ENCODE data around the gene DACH1.

Gene DACH1

DNA sequence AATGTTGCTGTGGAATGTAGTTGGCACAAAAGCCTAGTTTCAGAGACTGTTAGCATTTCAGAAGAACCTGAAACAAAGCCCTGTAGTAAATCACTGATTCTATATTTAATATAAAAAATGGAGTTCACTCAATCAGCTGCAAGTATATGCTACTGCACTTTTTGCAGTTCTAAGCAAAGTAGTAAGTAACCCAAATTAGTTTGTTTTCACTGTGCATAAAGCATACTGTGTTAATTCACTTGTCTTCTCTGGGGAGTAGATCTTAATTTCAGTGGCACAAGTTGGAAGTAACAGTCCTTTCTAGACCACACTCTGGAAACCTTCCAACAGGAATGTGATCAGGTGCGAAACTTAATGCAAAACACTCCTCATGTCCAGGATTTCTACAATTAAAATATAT lies 139.3 kb downstream of the DACH1 start:
- TF ChIP-seq, protein P1, sequence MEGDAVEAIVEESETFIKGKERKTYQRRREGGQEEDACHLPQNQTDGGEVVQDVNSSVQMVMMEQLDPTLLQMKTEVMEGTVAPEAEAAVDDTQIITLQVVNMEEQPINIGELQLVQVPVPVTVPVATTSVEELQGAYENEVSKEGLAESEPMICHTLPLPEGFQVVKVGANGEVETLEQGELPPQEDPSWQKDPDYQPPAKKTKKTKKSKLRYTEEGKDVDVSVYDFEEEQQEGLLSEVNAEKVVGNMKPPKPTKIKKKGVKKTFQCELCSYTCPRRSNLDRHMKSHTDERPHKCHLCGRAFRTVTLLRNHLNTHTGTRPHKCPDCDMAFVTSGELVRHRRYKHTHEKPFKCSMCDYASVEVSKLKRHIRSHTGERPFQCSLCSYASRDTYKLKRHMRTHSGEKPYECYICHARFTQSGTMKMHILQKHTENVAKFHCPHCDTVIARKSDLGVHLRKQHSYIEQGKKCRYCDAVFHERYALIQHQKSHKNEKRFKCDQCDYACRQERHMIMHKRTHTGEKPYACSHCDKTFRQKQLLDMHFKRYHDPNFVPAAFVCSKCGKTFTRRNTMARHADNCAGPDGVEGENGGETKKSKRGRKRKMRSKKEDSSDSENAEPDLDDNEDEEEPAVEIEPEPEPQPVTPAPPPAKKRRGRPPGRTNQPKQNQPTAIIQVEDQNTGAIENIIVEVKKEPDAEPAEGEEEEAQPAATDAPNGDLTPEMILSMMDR (IDR thresholded peaks at IDR 0.05; ENCODE audit: low read depth, low read length), result no peak
- TF ChIP-seq, protein P2, sequence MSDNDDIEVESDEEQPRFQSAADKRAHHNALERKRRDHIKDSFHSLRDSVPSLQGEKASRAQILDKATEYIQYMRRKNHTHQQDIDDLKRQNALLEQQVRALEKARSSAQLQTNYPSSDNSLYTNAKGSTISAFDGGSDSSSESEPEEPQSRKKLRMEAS (IDR thresholded peaks at IDR 0.05; ENCODE audit: low read depth, low read length), result no peak
- no peak for TF ChIP-seq POLR2A (IDR thresholded peaks at IDR 0.05; ENCODE audit: extremely low read depth, insufficient read length)
- TF ChIP-seq MYC (IDR thresholded peaks at IDR 0.05; ENCODE audit: low read depth, low read length), result no peak
- DNase-seq (ENCODE audit: low read depth), result no peak
- no peak overlapping the region for H3K4me3 ChIP-seq (ENCODE audit: low read depth, low read length)

DNA sequence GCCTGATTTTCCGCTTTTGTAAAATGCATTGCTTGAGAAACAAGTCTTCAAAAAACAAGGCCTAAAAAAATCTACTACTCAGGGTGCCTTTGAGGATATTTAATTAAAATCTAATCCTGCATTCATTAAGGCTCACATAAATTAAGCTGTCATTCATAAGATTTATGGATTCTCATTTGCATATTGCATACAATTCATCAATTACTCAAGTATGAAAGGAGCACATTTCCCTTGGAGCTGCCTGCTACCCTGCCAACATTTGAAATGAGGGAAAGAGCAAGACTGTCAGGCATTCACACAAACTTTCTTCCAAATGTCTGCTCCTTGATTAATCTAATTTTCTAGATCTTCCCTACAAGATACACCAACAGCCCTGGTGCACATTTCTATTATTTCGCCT lies 140.0 kb downstream of the DACH1 start:
- TF ChIP-seq, protein P2 (IDR thresholded peaks at IDR 0.05; ENCODE audit: low read depth, low read length), result no peak
- TF ChIP-seq, protein P1 (IDR thresholded peaks at IDR 0.05; ENCODE audit: low read depth, low read length), result no peak
- TF ChIP-seq MYC (IDR thresholded peaks at IDR 0.05; ENCODE audit: low read depth, low read length) (no peak), POLR2A (IDR thresholded peaks at IDR 0.05; ENCODE audit: extremely low read depth, insufficient read length) (no peak)
- H3K4me3 ChIP-seq (ENCODE audit: low read depth, low read length), result no peak overlapping the region
- DNase-seq (ENCODE audit: low read depth), result no peak

DNA sequence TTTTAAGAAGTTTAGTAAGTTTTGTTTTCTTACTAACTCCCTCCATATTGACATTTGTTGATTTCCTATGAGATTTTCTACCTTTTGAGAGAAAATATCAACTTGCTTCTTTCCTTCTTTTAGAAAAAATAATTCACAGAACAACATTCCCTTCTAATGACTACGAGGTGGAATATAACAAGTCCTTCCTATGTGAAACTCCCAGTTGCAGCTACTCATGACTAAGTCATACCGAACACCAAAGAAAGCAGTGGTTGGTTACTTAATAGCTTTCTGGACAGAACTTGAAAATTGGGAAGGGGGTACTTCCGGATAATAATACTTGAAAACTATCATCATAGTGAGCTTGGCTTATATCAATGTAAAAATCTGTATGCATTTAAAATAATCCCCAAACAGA lies 144.8 kb downstream of the DACH1 start:
- TF ChIP-seq, protein P1 (IDR thresholded peaks at IDR 0.05; ENCODE audit: low read depth, low read length), result no peak
- no peak for TF ChIP-seq MYC (IDR thresholded peaks at IDR 0.05; ENCODE audit: low read depth, low read length)
- TF ChIP-seq, protein P2 (IDR thresholded peaks at IDR 0.05; ENCODE audit: low read depth, low read length), result no peak
- no peak for TF ChIP-seq POLR2A (IDR thresholded peaks at IDR 0.05; ENCODE audit: extremely low read depth, insufficient read length)
- H3K4me3 ChIP-seq (ENCODE audit: low read depth, low read length), result no peak overlapping the region
- no peak for DNase-seq (ENCODE audit: low read depth)

DNA sequence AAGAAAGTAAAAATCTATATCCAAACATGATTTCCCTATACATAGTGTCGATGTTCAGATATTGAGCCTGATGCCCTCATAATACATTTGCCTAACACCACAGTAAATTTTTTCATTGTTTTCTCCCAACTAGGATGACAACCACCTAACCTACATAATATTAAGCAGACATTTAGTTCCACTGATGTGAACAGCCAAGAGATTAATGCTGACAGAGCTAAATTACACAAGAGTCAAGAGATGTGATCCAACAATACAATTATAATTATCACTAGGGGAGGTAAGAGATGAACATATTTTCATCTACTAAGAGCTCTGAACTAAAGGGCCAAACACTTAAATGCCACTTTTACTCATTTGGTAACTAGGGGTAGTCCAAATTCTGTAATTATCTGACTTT lies 145.9 kb downstream of the DACH1 start:
- no peak for DNase-seq (ENCODE audit: low read depth)
- no peak overlapping the region for H3K4me3 ChIP-seq (ENCODE audit: low read depth, low read length)
- TF ChIP-seq MYC (IDR thresholded peaks at IDR 0.05; ENCODE audit: low read depth, low read length) (no peak), POLR2A (IDR thresholded peaks at IDR 0.05; ENCODE audit: extremely low read depth, insufficient read length) (no peak)
- TF ChIP-seq, protein P1 (IDR thresholded peaks at IDR 0.05; ENCODE audit: low read depth, low read length), result no peak
- TF ChIP-seq, protein P2 (IDR thresholded peaks at IDR 0.05; ENCODE audit: low read depth, low read length), result no peak

DNA sequence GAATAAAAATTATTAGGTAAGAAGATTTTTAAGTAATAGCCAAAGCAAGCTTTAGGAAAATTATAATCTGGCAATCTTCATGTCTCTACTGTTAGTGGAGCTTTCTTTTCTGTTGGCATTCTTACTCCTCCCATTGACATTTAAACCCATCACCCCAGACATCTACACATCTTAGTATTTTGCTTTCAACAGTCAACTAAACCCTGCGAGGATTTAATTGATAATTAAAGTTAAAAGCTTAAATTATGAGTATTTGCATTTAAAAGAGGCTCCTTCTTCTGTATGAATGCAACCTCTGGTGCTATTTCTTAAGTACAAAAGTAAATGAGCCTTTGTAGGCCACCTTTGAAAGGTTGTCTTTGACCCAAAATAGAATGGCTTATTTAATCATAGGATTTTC lies 148.1 kb downstream of the DACH1 start:
- TF ChIP-seq, protein P1 (IDR thresholded peaks at IDR 0.05; ENCODE audit: low read depth, low read length), result no peak
- TF ChIP-seq, protein P2 (IDR thresholded peaks at IDR 0.05; ENCODE audit: low read depth, low read length), result no peak
- no peak for TF ChIP-seq POLR2A (IDR thresholded peaks at IDR 0.05; ENCODE audit: extremely low read depth, insufficient read length)
- no peak for TF ChIP-seq MYC (IDR thresholded peaks at IDR 0.05; ENCODE audit: low read depth, low read length)
- no peak for DNase-seq (ENCODE audit: low read depth)
- H3K4me3 ChIP-seq (ENCODE audit: low read depth, low read length), result no peak overlapping the region

All from NB4 (cell line).